MCF 10A (cell line): ENCODE measurements around the gene FAM181A. TPM values are rescaled to one million over a fixed set of nuclear protein-coding genes. Genes with fewer than 3 reads are reported as not detected.

Source experiments
- BruUV-seq: library from RNA; stranded (reverse); fragments of 400-500 nt; replicated peaks from 2 replicates; lab custom pipeline; 2021; lab: Mats Ljungman, UMichigan
- CTCF ChIA-PET: fragments of 300-600 bp; sonication (Branson Sonifier 250); formaldehyde crosslinking; extraction: SDS; loops from one replicate; lab custom pipeline; 2021; ENCODE audit warnings: antibody characterized with exemption, inconsistent platforms; lab: Yijun Ruan, JAX
- POLR2A ChIA-PET: fragments of 300-600, 350-650 bp; sonication (Branson Sonifier 250); formaldehyde crosslinking; extraction: SDS; loops from one replicate; lab custom pipeline; 2020; ENCODE audit warnings: antibody characterized with exemption, inconsistent platforms; lab: Yijun Ruan, JAX
- DNase-seq: peaks from one replicate; pipeline ENCODE4 v3.0.0-alpha.2; 2018; ENCODE audit not compliant: unreplicated experiment
- H3K27ac Mint-ChIP-seq: one replicate; pipeline ENCODE4 v1.8.0; 2022; ENCODE audit warnings: mild to moderate bottlenecking, low read depth, mixed read lengths; ENCODE audit not compliant: unreplicated experiment
- H3K27me3 Mint-ChIP-seq: one replicate; pipeline ENCODE4 v1.8.0; 2022; ENCODE audit warnings: mixed read lengths; ENCODE audit not compliant: insufficient read depth, unreplicated experiment
- H3K36me3 Mint-ChIP-seq: one replicate; pipeline ENCODE4 v1.8.0; 2022; ENCODE audit warnings: mild to moderate bottlenecking, moderate library complexity, mixed read lengths; ENCODE audit not compliant: insufficient read depth, unreplicated experiment
- H3K4me1 Mint-ChIP-seq: one replicate; pipeline ENCODE4 v1.8.0; 2022; ENCODE audit warnings: mixed read lengths; ENCODE audit not compliant: insufficient read depth, unreplicated experiment
- H3K4me3 Mint-ChIP-seq: one replicate; pipeline ENCODE4 v1.8.0; 2022; ENCODE audit warnings: mild to moderate bottlenecking, moderate library complexity, mixed read lengths; ENCODE audit not compliant: unreplicated experiment
- H3K9me3 Mint-ChIP-seq: one replicate; pipeline ENCODE4 v1.8.0; 2022; ENCODE audit warnings: mixed read lengths; ENCODE audit not compliant: unreplicated experiment
- intact Hi-C: fragments of 100-400 bp; cut with micrococcal nuclease; formaldehyde crosslinking; loops from 2 replicates; pipeline ENCODE4 v1.14.1; 2022
- total RNA-seq: library from RNA; stranded (reverse); gene quantifications from 2 replicates; pipeline ENCODE4 v1.2.3, GENCODE V29; 2022
- TF ChIP-seq, protein P1 (sequence below): fragments of 200-600 bp; IDR thresholded peaks from one replicate; pipeline ENCODE4 v1.8.0; 2022; ENCODE audit warnings: antibody characterized with exemption, mild to moderate bottlenecking; ENCODE audit not compliant: unreplicated experiment

FAM181A gene
- total RNA-seq, 1 experiment from 2014 or later: not detected

GRCh38 chr14:93902619-93903307, 24.4 kb upstream of the FAM181A start:
- intact Hi-C loops: no loop called here
- no peak overlapping the region for H3K27ac Mint-ChIP-seq
- no peaks in the 10 kb centered on the region for H3K9me3 Mint-ChIP-seq
- TF ChIP-seq, protein P1, sequence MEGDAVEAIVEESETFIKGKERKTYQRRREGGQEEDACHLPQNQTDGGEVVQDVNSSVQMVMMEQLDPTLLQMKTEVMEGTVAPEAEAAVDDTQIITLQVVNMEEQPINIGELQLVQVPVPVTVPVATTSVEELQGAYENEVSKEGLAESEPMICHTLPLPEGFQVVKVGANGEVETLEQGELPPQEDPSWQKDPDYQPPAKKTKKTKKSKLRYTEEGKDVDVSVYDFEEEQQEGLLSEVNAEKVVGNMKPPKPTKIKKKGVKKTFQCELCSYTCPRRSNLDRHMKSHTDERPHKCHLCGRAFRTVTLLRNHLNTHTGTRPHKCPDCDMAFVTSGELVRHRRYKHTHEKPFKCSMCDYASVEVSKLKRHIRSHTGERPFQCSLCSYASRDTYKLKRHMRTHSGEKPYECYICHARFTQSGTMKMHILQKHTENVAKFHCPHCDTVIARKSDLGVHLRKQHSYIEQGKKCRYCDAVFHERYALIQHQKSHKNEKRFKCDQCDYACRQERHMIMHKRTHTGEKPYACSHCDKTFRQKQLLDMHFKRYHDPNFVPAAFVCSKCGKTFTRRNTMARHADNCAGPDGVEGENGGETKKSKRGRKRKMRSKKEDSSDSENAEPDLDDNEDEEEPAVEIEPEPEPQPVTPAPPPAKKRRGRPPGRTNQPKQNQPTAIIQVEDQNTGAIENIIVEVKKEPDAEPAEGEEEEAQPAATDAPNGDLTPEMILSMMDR: no peak
- H3K27me3 Mint-ChIP-seq: peaks cover 42% of the 10 kb centered on the region
- ChIA-PET POLR2A (interaction anchor here (0.6 kb wide), 1 partner anchor 105 kb away, joined by 4 read pairs; no protein-coding TSS in a partner anchor), CTCF (interaction anchor here (0.6 to 13.2 kb wide), 7 partner anchors 10 to 248 kb away, joined by 3 to 135 read pairs (median 4); no protein-coding TSS in a partner anchor)
- H3K4me3 Mint-ChIP-seq: no peak overlapping the region
- BruUV-seq: no TSS peak
- no peaks in the 10 kb centered on the region for H3K36me3 Mint-ChIP-seq
- DNase-seq: no peak
- H3K4me1 Mint-ChIP-seq: no peaks in the 10 kb centered on the region

- no peak overlapping the region for H3K27ac Mint-ChIP-seq
- POLR2A ChIA-PET: interaction anchor here (0.6 kb wide), 1 partner anchor 106 kb away, joined by 4 read pairs; no protein-coding TSS in a partner anchor
- CTCF ChIA-PET: interaction anchor here (0.5 to 13.2 kb wide), 5 partner anchors 11 to 712 kb away, joined by 3 to 135 read pairs (median 3); no protein-coding TSS in a partner anchor
- no peaks in the 10 kb centered on the region for H3K36me3 Mint-ChIP-seq
- H3K9me3 Mint-ChIP-seq: no peaks in the 10 kb centered on the region
- H3K4me3 Mint-ChIP-seq: no peak overlapping the region
- BruUV-seq: no TSS peak
- intact Hi-C loops: no loop called here
- no peaks in the 10 kb centered on the region for H3K4me1 Mint-ChIP-seq
- peak; percentile 36 for DNase-seq
- peaks cover 50% of the 10 kb centered on the region for H3K27me3 Mint-ChIP-seq
- TF ChIP-seq, protein P1: peak; percentile 15
Observed at GRCh38 chr14:93903342-93904184, 23.6 kb upstream of the FAM181A start.

DNA sequence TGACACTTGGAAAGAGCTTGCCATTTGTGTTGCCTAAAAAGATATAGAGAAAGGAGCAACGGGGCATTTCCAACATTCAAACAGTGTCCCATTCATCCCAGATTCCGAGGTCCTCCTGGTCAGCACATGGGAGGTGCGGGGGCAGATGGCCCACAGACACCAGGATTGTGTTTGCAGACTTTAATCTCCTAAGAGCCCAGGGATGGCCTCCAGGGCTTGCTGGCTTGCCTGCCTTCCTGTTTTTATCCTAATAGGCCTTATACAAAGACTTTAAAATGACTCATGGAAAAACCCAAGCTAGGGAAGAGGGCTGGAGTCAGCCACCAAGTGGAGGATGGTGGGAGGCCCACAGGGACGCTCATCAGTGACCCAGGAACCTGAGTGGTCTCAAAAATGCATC, 21.5 kb upstream of the FAM181A start:
- POLR2A ChIA-PET: interaction anchor here (1.5 kb wide), 1 partner anchor 31 kb away, joined by 5 read pairs; no protein-coding TSS in a partner anchor
- no peak overlapping the region for H3K27ac Mint-ChIP-seq
- TF ChIP-seq, protein P1: no peak
- no peaks in the 10 kb centered on the region for H3K36me3 Mint-ChIP-seq
- no peak for DNase-seq
- no peak overlapping the region for H3K4me3 Mint-ChIP-seq
- H3K27me3 Mint-ChIP-seq: peaks cover 55% of the 10 kb centered on the region
- CTCF ChIA-PET: interaction anchor here (0.6 to 13.2 kb wide), 6 partner anchors 10 to 251 kb away, joined by 3 to 135 read pairs (median 4); no protein-coding TSS in a partner anchor
- no peaks in the 10 kb centered on the region for H3K4me1 Mint-ChIP-seq
- no TSS peak for BruUV-seq
- H3K9me3 Mint-ChIP-seq: no peaks in the 10 kb centered on the region
- intact Hi-C loops: loop anchor here (1.0 kb wide), 1 partner anchor 250 kb away; no protein-coding TSS in a partner anchor
